HFF-Myc (cell line): Measurements from ENCODE around the gene VEZT.

Experiments used
- DNase-seq: peaks from one replicate; pipeline ENCODE4 v3.0.0-alpha.2; 2011; ENCODE audit warnings: low read depth; ENCODE audit errors: extremely low read depth
- H3K4me3 ChIP-seq: replicated peaks from 2 replicates; pipeline ENCODE4 v1.5.1; 2011; ENCODE audit warnings: low read depth, mild to moderate bottlenecking, control low read depth, low read length
- CTCF ChIP-seq: IDR thresholded peaks from 2 replicates; pipeline ENCODE4 v1.5.1; 2012; ENCODE audit warnings: mild to moderate bottlenecking, low read depth, low read length, control low read depth; ENCODE audit errors: missing control alignments

Gene VEZT

GRCh38 chr12:95261109-95261508 lies 43.5 kb downstream of the VEZT start:
- no peak for TF ChIP-seq CTCF
- H3K4me3 ChIP-seq = no peak overlapping the region

GRCh38 chr12:95262808-95263207 lies 45.2 kb downstream of the VEZT start:
- no peak for TF ChIP-seq CTCF
- peak; percentile 29 for DNase-seq
- H3K4me3 ChIP-seq = no peak overlapping the region

More at GRCh38 chr12:95261109-95261508, 43.5 kb downstream of the VEZT start:
- no peak for DNase-seq

- no peak for DNase-seq
- no peak for TF ChIP-seq CTCF
- no peak overlapping the region for H3K4me3 ChIP-seq
Observed at GRCh38 chr12:95265765-95266164, 48.2 kb downstream of the VEZT start.

GRCh38 chr12:95266254-95266653 lies 48.6 kb downstream of the VEZT start:
- no peak for DNase-seq
- no peak for TF ChIP-seq CTCF
- no peak overlapping the region for H3K4me3 ChIP-seq

- no peak overlapping the region for H3K4me3 ChIP-seq
- DNase-seq = no peak
- TF ChIP-seq CTCF = no peak
Observed at GRCh38 chr12:95269892-95270291, 52.3 kb downstream of the VEZT start.

GRCh38 chr12:95271465-95271864 lies 53.9 kb downstream of the VEZT start:
- no peak for TF ChIP-seq CTCF
- DNase-seq = no peak
- no peak overlapping the region for H3K4me3 ChIP-seq

- peak; percentile 81 for DNase-seq
- TF ChIP-seq CTCF = no peak
- no peak overlapping the region for H3K4me3 ChIP-seq
Observed at GRCh38 chr12:95277139-95277538, 59.5 kb downstream of the VEZT start.
